Heart left ventricle (tissue), 16 donors: Measurements from ENCODE around the gene ISY1. TPM values are rescaled to one million over a fixed set of nuclear protein-coding genes. Genes with fewer than 3 reads are reported as not detected.
A peak's percentile ranks its signal among the peaks of the same experiment; 100 is the strongest.

Source experiments
- ATAC-seq, 4 donors: fragments of 200-7000 bp; cut with Tn5 transposase; one replicate each; pipeline ENCODE4 v1.9.1; 2020 to 2022; ENCODE audit warnings: moderate library complexity in 4 of 4, mild to moderate bottlenecking in 3 of 4, moderate number of reproducible peaks in 1 of 4
- DNase-seq, 5 donors: peaks; one replicate each; pipeline ENCODE4 v3.0.0-alpha.2; 2020
- H3K27ac ChIP-seq, 12 donors: fragments of 200-600 bp; sonication (generic) in 4 of 12; one replicate each; pipeline versions ENCODE4 v1.5.0 to v1.8.0; 2016 to 2022; ENCODE audit warnings: mild to moderate bottlenecking in 2 of 12
- H3K27me3 ChIP-seq, 9 donors: fragments of 200-600 bp; sonication (generic) in 2 of 9; one replicate each; pipeline versions ENCODE4 v1.5.1 to v1.8.0; 2016 to 2022; ENCODE audit warnings: mild to moderate bottlenecking in 3 of 9
- H3K36me3 ChIP-seq, 9 donors: fragments of 200-600 bp; sonication (generic) in 2 of 9; one replicate each; pipeline versions ENCODE4 v1.5.0 to v1.8.0; 2018 to 2022; ENCODE audit warnings: mild to moderate bottlenecking in 2 of 9
- H3K4me1 ChIP-seq, 12 donors: fragments of 200-600 bp; sonication (generic) in 4 of 12; one replicate each; pipeline versions ENCODE4 v1.5.0 to v1.8.0; 2016 to 2022; ENCODE audit warnings: mild to moderate bottlenecking in 3 of 12
- H3K4me3 ChIP-seq, 12 donors: fragments of 200-600 bp; sonication (generic) in 4 of 12; one replicate each; pipeline versions ENCODE4 v1.5.0 to v1.8.0; 2017 to 2022; ENCODE audit warnings: mild to moderate bottlenecking in 9 of 12, moderate library complexity in 4 of 12
- H3K9me3 ChIP-seq, 12 donors: fragments of 200-600 bp; sonication (generic) in 4 of 12; one replicate each; pipeline versions ENCODE4 v1.5.0 to v1.8.0; 2016 to 2022; ENCODE audit warnings: mild to moderate bottlenecking in 1 of 12
- CTCF ChIP-seq, 12 donors: fragments of 200-600 bp; sonication (generic) in 4 of 12; IDR thresholded peaks; one replicate each; pipeline versions ENCODE4 v1.5.0 to v1.8.0; 2018 to 2022; ENCODE audit warnings: antibody characterized with exemption in 12 of 12, mild to moderate bottlenecking in 5 of 12
- POLR2A ChIP-seq, 2 donors: fragments of 450-650 bp; IDR thresholded peaks; one replicate each; pipeline ENCODE4 v1.6.1; 2017; ENCODE audit warnings: antibody characterized with exemption in 2 of 2, mild to moderate bottlenecking in 2 of 2, moderate library complexity in 2 of 2
- WGBS, 4 donors: extraction: QIAGEN DNeasy Blood & Tissue Kit in 2 of 4; methylation state at CpG; one replicate each; pipeline versions ENCODE4 v1.1.5 to v1.1.7; 2013 to 2018; 5-methylcytosine and 5-hydroxymethylcytosine counted together
- intact Hi-C, 10 donors: fragments of 100-400 bp; cut with DNase I; formaldehyde crosslinking; loops; one replicate each; pipeline versions ENCODE4 v1.11.1 to v1.14.2; 2022
- long read RNA-seq, 3 donors: library from polyadenylated mRNA; unstranded; transcript quantifications; one replicate each; pipeline ENCODE4 v2.0.0, GENCODE V29; 2020 to 2021
- polyA plus RNA-seq, 2 donors: library from polyadenylated mRNA; stranded (reverse); fragments of 200-250 nt; gene quantifications; one replicate each; pipeline ENCODE4 v1.2.3, GENCODE V29; 2013
- total RNA-seq, 9 donors: library from RNA; depleted of rRNA in 2 of 9; stranded (reverse); fragments of >200 nt in 2 of 9; fragmentation: NEBNext Ultra II Directional in 3 of 9; extraction: Animal tissue kit (Norgen Biotek cat#: 25700) in 3 of 9; gene quantifications; one replicate each; pipeline versions ENCODE4 v1.1.0 to v1.2.4, GENCODE V29; 2016 to 2023
- donor health status: ischemic (EF 13 %, LVEDD 7.1; RV severe dilation, severe dysfunction).
- donor health status: healthy with polysubstance abuse.
- donor health status: DM: no; HTN: yes; CAD: no.
- donor health status: DM: no; HTN: no; CAD: no.
- donor health status: ischemic (EF 25% LVEDD 6.9; RV normal size, moderate dysfunction).
- donor health status: ischemic (EF 25% LVEDD 5.7; RV mildly dilated, moderate dysfunction).
- donor health status: healthy.
- donor health status: DM: yes; HTN: yes; CAD: no.
- donor health status: ischemic (EF 35%, LVEDD 5.7; RV mildly dilated, moderate dysfunction).
- donor health status: nonischemic (EF 11% LVEDD 7.7; RV severe dilation, severe dysfunction).
- donor health status: DM: yes; HTN: yes; CAD: no.
- donor health status: PGD.
- donor health status: ischemic (EF 29% LVEDD 5.4; RV normal size, mild dysfunction).
- donor health status: nonischemic (EF 23%, LVEDD 6.1; RV moderate dilation, normal function).

ISY1 gene
- 10 to 100 TPM; 14.9 to 31.2 (median 24.5) TPM for total RNA-seq
- polyA plus RNA-seq: 10 to 100 TPM; 16.2 to 27.0 TPM
- long read RNA-seq, donor 1, transcript ISY1-203 (11 exons, 3,842 nt): major isoform, 32 of 35 reads
- long read RNA-seq, donor 1, partial matches to known transcripts: 0 of 35 reads
- long read RNA-seq, donor 1, other reads (novel, unspliced or antisense): 1 of 35 reads
- long read RNA-seq, donor 2, transcript ISY1-203 (11 exons, 3,842 nt): major isoform, 89 of 96 reads
- long read RNA-seq, donor 2, partial matches to known transcripts: 1 of 96 reads
- long read RNA-seq, donor 2, other reads (novel, unspliced or antisense): 2 of 96 reads
- long read RNA-seq, donor 3, transcript ISY1-203 (11 exons, 3,842 nt): major isoform, 28 of 30 reads
- long read RNA-seq, donor 3, partial matches to known transcripts: 0 of 30 reads
- long read RNA-seq, donor 3, other reads (novel, unspliced or antisense): 2 of 30 reads

GRCh38 chr3:129160891-129161859 lies at the start of gene ISY1:
Gene ISY1, minus strand, starts transcription at chr3:129161063. Its CDS starts 88 bp downstream, at chr3:129160975.
- intact Hi-C loops: no loop called here
- peak; percentile 90 to 94 (median 92) for ATAC-seq
- WGBS, 4 donors: 0 to 1% (median 1%) methylated on average over 62 to 67 of the region's 67 CpGs

GRCh38 chr3:129207479-129207878 lies 46.6 kb upstream of the ISY1 start:
- 41 to 68% (median 50%) methylated on average over 4 of the region's 4 CpGs for WGBS, 4 donors
- peak overlapping the region in 1 of 12 donors; percentile 35 for H3K27ac ChIP-seq
- DNase-seq: no peak

More at GRCh38 chr3:129160891-129161859, at the start of gene ISY1:
- Histone ChIP-seq H3K4me1 (peaks cover 4 to 26% (median 20%) of the 10 kb centered on the region in 12 donors), H3K36me3 (peaks cover 0 to 50% (median 45%) of the 10 kb centered on the region in 9 donors), H3K4me3 (peak within 1 kb of the TSS; percentile 65 to 93 (median 78)), H3K27ac (peak within 1 kb of the TSS; percentile 71 to 99 (median 92)), H3K27me3 (no peaks in the 10 kb centered on the region), H3K9me3 (no peaks in the 10 kb centered on the region)
- TF ChIP-seq POLR2A (IDR thresholded peaks at IDR 0.05) (peak in 1 of 2 donors; percentile 73), CTCF (IDR thresholded peaks at IDR 0.05) (peak; percentile 59 to 83 (median 70))
- peak; percentile 92 to 93 (median 92) for DNase-seq

GRCh38 chr3:129205109-129205832 lies 44.4 kb upstream of the ISY1 start:
- DNase-seq: no peak
- Histone ChIP-seq H3K27ac (no peak overlapping the region), H3K4me3 (no peak overlapping the region), H3K36me3 (no peaks in the 10 kb centered on the region), H3K4me1 (peaks cover 0 to 5% (median 0%) of the 10 kb centered on the region in 12 donors), H3K27me3 (no peaks in the 10 kb centered on the region), H3K9me3 (no peaks in the 10 kb centered on the region)
- WGBS, 4 donors: 82 to 90% (median 86%) methylated on average over 8 of the region's 8 CpGs
- peak in 1 of 4 donors; percentile 31 for ATAC-seq
- intact Hi-C loops: no loop called here
- no peak for TF ChIP-seq POLR2A (IDR thresholded peaks at IDR 0.05)

More at GRCh38 chr3:129207479-129207878, 46.6 kb upstream of the ISY1 start:
- Histone ChIP-seq H3K27me3 (no peaks in the 10 kb centered on the region), H3K36me3 (no peaks in the 10 kb centered on the region), H3K4me3 (no peak overlapping the region), H3K4me1 (peaks cover 0 to 17% (median 10%) of the 10 kb centered on the region in 12 donors), H3K9me3 (no peaks in the 10 kb centered on the region)
- intact Hi-C loops: no loop called here
- TF ChIP-seq CTCF (IDR thresholded peaks at IDR 0.05): no peak
- TF ChIP-seq POLR2A (IDR thresholded peaks at IDR 0.05): no peak
- ATAC-seq: no peak

GRCh38 chr3:129204473-129204872 lies 43.6 kb upstream of the ISY1 start:
- Histone ChIP-seq H3K36me3 (no peaks in the 10 kb centered on the region), H3K4me3 (no peak overlapping the region), H3K4me1 (peaks cover 0 to 5% (median 0%) of the 10 kb centered on the region in 12 donors), H3K27ac (no peak overlapping the region), H3K9me3 (no peaks in the 10 kb centered on the region), H3K27me3 (no peaks in the 10 kb centered on the region)
- TF ChIP-seq CTCF (IDR thresholded peaks at IDR 0.05) (no peak), POLR2A (IDR thresholded peaks at IDR 0.05) (no peak)
- WGBS, 4 donors: 79 to 81% (median 79%) methylated on average over 2 of the region's 2 CpGs
- intact Hi-C loops: no loop called here
- DNase-seq: no peak
- no peak for ATAC-seq
